Neural crest cell (in vitro differentiated cells): Measurements from ENCODE around the gene MLST8. TPM values are rescaled to one million over a fixed set of nuclear protein-coding genes. Genes with fewer than 3 reads are reported as not detected.
A peak's percentile ranks its signal among the peaks of the same experiment; 100 is the strongest.

Source experiments
- DNase-seq: peaks from one replicate; pipeline ENCODE4 v3.0.0; 2021; ENCODE audit warnings: low read depth, mixed read lengths, low spot score
- H3K27ac Mint-ChIP-seq: one replicate; pipeline ENCODE4 v1.8.0; 2021; ENCODE audit warnings: mild to moderate bottlenecking, mixed read lengths; ENCODE audit not compliant: unreplicated experiment
- H3K27me3 Mint-ChIP-seq: 2 replicates; pipeline ENCODE4 v1.8.0; 2021; ENCODE audit warnings: low read depth, mild to moderate bottlenecking, mixed read lengths
- H3K36me3 Mint-ChIP-seq: 2 replicates; pipeline ENCODE4 v1.8.0; 2021; ENCODE audit warnings: low read depth, mild to moderate bottlenecking, mixed read lengths
- H3K4me1 Mint-ChIP-seq: 2 replicates; pipeline ENCODE4 v1.8.0; 2021; ENCODE audit warnings: mixed read lengths
- H3K4me3 Mint-ChIP-seq: one replicate; pipeline ENCODE4 v1.8.0; 2021; ENCODE audit warnings: mild to moderate bottlenecking, mixed read lengths
- H3K9me3 Mint-ChIP-seq: 2 replicates; pipeline ENCODE4 v1.8.0; 2021; ENCODE audit warnings: mixed read lengths
- total RNA-seq: library from RNA; stranded (reverse); gene quantifications from 2 replicates; pipeline ENCODE4 v1.2.1, GENCODE V29; 2021
- TF ChIP-seq, protein P1 (sequence below): fragments of 200-600 bp; sonication (generic); conservative IDR thresholded peaks from 2 replicates; pipeline ENCODE4 v1.5.0; 2021; ENCODE audit warnings: antibody characterized with exemption, mild to moderate bottlenecking

Gene MLST8
- total RNA-seq, 1 donor from 2014 or later = 68.1 TPM

DNA sequence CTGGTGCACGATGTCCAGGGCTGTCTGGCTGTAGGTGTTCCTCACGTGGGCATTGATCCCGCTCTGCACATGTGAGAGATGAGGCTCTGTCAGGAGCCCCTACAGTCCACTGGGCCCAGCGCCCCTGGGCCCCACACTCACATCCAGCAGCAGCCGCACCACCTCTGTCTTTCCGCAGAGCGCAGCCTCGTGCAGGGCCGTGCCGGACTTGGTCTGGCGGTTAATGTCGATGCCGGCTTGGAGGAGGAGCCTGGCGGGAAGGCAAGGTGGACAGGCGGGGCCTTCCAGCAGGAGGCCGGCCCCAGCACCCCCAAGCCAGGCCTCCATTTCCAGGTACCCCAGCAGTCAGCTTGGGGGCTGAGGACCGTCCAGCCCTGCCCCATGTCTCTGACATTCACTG lies 18.0 kb upstream of the MLST8 start:
- Mint-ChIP-seq H3K4me1 (peaks cover 5% of the 10 kb centered on the region), H3K36me3 (peaks cover 2% of the 10 kb centered on the region), H3K27me3 (no peaks in the 10 kb centered on the region), H3K9me3 (no peaks in the 10 kb centered on the region), H3K27ac (no peak overlapping the region), H3K4me3 (no peak overlapping the region)
- TF ChIP-seq, protein P1, sequence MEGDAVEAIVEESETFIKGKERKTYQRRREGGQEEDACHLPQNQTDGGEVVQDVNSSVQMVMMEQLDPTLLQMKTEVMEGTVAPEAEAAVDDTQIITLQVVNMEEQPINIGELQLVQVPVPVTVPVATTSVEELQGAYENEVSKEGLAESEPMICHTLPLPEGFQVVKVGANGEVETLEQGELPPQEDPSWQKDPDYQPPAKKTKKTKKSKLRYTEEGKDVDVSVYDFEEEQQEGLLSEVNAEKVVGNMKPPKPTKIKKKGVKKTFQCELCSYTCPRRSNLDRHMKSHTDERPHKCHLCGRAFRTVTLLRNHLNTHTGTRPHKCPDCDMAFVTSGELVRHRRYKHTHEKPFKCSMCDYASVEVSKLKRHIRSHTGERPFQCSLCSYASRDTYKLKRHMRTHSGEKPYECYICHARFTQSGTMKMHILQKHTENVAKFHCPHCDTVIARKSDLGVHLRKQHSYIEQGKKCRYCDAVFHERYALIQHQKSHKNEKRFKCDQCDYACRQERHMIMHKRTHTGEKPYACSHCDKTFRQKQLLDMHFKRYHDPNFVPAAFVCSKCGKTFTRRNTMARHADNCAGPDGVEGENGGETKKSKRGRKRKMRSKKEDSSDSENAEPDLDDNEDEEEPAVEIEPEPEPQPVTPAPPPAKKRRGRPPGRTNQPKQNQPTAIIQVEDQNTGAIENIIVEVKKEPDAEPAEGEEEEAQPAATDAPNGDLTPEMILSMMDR = no peak
- no peak for DNase-seq

DNA sequence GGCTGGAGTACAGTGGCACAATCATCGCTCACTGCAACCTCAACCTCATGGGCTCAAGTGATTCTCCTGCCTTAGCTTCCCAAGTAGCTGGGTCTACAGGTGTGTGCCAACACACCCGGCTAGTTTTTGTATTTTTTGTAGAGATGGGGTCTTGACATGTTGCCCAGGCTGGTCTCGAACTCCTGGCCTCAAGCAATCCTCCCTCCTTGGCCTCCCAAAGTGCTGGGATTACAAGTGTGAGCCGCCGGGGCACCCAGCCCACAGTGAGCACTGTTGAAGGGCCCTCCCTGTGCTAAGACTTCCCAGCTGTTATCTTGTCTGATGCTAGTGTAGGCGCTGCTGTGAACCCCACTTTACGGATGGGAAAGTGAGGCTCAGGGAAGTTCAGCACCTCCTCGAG lies 16.9 kb upstream of the MLST8 start:
- Mint-ChIP-seq H3K27ac (no peak overlapping the region), H3K9me3 (no peaks in the 10 kb centered on the region), H3K4me1 (peaks cover 8% of the 10 kb centered on the region), H3K36me3 (no peaks in the 10 kb centered on the region), H3K4me3 (no peak overlapping the region), H3K27me3 (no peaks in the 10 kb centered on the region)
- TF ChIP-seq, protein P1 = no peak
- DNase-seq = no peak

- Mint-ChIP-seq H3K27me3 (no peaks in the 10 kb centered on the region), H3K36me3 (no peaks in the 10 kb centered on the region), H3K4me3 (no peak overlapping the region), H3K4me1 (peaks cover 8% of the 10 kb centered on the region), H3K9me3 (no peaks in the 10 kb centered on the region), H3K27ac (no peak overlapping the region)
- TF ChIP-seq, protein P1 = no peak
- no peak for DNase-seq
These were observed 15.9 kb upstream of the MLST8 start for GRCh38 chr16:2189252-2189893.

GRCh38 chr16:2190002-2190658 lies 15.1 kb upstream of the MLST8 start:
- Mint-ChIP-seq H3K27ac (no peak overlapping the region), H3K4me3 (peak overlapping the region; percentile 15), H3K9me3 (no peaks in the 10 kb centered on the region), H3K4me1 (peaks cover 14% of the 10 kb centered on the region), H3K36me3 (no peaks in the 10 kb centered on the region), H3K27me3 (peaks cover 4% of the 10 kb centered on the region)
- TF ChIP-seq, protein P1 = no peak
- DNase-seq = no peak

GRCh38 chr16:2190659-2191445 lies 14.4 kb upstream of the MLST8 start:
- peaks cover 4% of the 10 kb centered on the region for H3K27me3 Mint-ChIP-seq
- no peaks in the 10 kb centered on the region for H3K9me3 Mint-ChIP-seq
- no peak for DNase-seq
- peaks cover 14% of the 10 kb centered on the region for H3K4me1 Mint-ChIP-seq
- H3K36me3 Mint-ChIP-seq = no peaks in the 10 kb centered on the region
- no peak overlapping the region for H3K27ac Mint-ChIP-seq
- peak overlapping the region; percentile 15 for H3K4me3 Mint-ChIP-seq
- TF ChIP-seq, protein P1 = no peak
